T1000 (cell line): ENCODE data around the gene EBF4.
"Not testable (repeated sequence)": the region's sequence is repeated elsewhere in the genome, so short reads cannot be mapped to it uniquely, and the experiment has no call there.

Source experiments
- DNase-seq: peaks from one replicate; lab custom pipeline; 2025; ENCODE audit warnings: mixed read lengths; lab: John Stamatoyannopoulos, UW

EBF4 gene

DNA sequence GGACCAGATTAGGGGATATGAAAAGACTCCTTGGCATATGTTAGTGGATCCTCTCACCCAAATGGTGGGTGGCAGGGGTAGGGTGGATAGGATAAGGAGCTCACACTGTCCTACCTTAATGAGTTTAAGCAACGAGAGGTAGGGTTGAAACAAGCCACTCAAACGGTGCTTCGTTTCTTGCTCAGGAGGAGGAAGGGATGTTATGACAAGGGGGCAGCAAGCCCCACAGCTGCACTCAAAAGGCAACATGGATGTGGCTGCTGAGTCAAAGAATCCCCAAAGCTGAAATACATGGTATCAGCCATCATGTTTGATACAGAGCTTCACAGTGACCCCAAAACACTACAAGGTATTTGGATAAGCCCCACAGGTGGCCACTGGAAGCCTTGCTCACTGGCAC, 20.1 kb upstream of the EBF4 start:
- no peak for DNase-seq

DNA sequence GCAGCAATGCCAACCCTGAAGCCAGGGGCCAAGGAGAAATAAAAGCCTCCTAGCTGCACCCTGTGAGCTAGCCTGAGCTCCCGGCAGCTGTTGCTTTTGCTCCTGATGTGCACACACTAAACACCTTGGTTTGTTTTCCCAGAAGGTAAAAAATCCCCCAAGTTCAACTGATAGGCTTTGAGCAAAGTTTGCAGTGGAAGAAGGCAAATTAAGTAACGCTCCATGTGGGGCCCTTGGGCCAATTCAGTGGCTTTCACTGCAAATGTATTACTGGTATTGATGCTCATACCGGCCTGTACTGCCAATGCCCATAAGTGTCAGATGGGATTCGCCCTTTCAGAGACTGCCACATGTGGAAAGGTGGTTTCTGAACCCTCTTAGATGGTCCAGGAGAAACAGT, 19.1 kb upstream of the EBF4 start:
- DNase-seq, result no peak

DNA sequence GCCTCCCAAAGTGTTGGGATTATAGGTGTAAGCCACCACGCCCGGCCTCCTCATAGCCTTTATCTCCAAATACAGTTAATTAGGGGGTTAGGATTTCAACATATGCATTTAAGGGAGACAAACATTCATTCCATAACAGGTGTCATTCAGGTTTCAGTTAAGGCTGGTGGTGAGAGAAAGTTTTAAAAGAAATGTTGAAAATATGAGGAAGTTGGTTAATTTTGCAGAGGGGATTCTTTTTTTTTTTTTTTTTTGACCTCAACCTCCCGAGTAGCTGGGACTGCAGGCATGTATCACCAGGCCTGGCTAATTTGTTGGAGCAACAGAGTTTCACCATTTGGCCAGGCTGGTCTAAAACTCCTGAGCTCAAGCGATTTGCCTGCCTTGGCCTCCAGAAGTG, 12.5 kb upstream of the EBF4 start:
- DNase-seq, result no peak

DNA sequence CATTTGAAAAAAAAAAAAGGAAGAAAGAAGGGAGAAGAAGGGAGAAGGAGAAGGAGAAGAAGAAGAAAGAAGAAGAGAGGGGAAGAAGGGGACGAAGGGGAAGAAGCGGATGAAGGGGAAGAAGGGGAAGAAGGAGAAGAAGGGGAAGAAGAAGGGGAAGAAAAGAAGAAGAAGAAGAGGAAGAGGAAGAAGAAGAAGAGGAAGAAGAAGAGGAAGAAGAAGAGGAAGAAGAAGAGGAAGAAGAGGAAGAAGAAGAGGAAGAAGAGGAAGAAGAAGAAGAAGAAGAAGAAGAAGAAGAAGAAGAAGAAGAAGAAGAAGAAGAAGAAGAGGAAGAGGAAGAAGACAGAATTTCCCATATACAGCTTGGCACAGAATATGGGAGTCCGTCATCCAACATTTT, 10.5 kb upstream of the EBF4 start:
- DNase-seq, result not testable (repeated sequence)

DNA sequence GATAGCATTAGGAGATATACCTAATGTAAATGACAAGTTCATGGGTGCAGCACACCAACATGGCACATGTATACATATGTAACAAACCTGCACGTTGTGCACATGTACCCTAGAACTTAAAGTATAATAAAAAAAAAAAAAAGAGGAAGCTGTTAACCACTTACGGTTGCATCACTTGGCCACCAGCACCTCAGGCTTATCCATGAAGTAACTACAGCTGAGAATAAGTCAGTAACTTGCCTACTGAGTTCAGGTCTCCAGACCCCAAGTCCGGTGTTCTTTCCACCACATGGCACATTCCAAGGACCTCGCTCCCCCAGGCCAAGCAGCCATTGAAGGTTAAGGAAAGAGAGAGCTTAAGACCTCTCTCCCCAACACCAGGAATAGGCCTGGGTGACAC, 7.8 kb upstream of the EBF4 start:
- not testable (repeated sequence) for DNase-seq

DNA sequence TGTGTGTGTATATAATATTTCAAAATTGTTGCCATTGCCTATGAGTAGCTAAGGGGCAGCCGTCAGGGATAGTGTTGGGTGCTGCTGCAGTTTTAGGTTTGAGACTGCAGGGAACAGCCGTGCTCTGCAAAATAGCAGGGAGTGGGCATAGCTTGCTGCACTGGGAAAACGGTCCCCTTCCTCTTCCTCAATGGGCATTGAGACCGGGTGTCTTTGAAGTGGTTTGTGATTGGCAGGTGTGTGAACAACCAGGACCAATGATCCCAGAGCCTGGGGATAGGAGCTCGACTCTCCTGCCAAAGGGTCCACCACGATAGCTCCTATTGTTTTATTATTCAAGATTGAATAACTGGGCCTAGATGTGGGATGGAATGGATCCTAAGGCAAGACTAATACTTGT, 5.1 kb upstream of the EBF4 start:
- no peak for DNase-seq

DNA sequence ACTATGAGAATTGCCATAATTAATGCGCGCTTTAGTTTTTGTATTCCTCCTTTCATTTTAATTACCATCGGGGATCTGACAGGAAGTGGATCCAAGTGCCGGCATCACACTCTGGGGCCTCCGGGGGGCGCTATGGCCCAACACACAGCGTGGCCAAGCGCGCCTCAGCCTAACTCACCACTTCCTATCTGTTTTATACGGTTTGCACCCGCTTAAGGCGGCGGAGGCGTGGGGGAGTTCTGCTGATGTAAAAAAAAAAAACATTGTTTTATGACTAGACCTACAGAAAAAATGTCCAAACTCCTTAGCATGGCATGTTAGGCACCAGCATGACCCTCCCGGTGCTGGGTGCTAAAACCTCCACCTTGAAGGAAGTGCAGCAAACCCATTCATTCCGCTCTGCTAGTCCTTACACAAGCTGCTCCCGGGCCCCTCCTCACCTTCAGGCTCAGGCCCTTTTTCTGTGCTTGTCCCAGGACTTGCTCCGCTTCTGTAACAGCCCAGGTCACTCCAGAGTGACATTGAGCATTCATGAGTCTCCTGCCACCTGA, 4.5 kb upstream of the EBF4 start:
- no peak for DNase-seq

DNA sequence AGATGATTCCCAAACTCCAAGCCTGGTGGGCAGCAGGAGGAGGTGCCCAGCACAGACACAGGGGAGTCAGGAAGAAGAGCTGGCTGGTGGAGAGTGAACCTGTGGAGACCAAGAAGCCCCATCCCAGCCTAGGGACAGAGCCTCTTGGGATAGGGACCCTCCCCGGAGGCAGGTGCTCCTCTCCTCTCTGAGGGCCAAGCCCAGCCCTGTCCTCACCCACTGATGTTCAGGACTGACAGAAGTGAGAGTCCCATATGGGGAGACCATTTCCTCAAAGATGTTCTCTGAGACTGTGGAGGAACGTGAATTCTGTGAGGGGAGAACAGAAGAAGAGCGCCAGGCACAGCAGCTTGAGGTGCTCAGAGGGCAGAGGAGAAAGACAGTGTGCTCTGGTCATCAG, 2.4 kb upstream of the EBF4 start:
- DNase-seq, result no peak

DNA sequence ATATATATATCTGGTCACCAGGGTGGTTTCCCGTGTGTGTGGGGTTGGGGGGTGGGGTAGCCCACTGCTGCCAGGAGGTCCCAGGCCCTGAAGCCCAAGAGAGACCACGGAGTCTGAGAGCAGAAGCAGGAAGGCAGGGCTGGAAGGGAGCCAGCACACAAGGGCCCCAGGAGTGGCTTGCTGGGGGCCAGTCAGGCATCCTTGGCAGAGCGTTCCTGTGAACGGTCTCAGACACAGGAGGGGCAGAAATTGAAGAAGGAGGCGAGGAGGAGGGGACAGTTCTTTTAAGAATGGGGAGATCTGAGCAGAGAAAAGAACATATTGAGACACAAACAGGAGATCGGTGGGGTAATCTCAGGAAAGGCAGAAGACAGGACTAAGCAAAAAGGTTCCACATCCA, 1.9 kb upstream of the EBF4 start:
- DNase-seq, result no peak

DNA sequence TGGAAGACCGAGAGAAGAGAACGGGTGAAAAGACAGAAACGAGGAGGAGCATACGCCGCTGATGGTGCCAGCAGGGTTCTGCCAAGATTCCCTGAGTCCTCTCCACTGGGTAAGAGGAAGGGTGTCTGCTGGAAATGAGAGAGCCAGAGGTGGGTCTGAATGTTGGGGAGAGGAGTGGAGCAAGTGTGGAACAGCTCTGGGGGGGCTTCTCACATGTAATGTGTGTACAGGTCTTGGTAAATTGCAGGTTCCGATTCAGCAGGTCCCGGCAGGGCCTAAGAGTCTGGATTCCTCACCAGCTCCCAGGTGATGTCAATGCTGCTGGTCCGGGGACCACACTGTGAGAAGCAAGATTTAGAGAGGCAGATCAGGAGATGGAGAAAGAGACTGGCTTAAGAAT, 1.5 kb upstream of the EBF4 start:
- no peak for DNase-seq

DNA sequence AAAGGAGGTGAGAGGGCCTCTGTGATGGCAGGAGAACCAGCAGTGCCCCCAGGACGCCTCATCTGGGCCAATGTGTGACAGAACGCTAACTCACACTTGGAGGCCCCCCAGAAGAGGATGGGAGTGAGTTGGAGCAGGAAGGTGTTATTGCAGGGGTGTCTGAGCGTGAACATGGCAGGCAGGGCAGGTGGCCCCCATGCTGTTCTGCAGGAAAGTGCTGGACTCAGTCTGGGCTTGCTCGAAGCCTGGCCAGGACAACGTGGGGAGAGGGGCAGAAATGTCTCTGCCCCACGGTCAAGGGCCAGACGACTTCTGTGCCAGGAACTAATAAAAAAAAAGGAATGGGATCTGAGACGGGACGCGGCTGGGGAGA, 931 bp upstream of the EBF4 start:
- DNase-seq, result no peak

DNA sequence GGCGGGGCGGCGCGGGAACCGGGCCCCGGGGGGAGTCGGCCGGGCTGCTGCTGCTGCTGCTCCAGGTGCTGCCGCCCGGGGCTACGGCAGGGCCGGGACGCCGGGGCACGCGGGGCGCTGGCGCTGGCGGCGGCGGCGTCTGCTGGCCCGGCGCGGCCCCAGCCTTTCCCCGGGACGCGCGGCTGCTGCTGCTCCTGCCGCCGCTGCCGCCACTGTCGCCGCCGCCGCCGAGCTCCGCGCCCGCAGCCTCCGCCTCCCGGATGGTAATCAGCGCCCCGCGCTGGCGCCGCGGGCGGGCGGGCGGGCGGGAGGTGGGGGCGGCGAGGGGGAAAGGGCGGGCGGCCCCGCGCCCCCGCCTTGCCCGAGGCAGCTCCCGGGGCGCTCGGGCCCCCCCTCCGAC, 306 bp downstream of the EBF4 start:
- no peak for DNase-seq

DNA sequence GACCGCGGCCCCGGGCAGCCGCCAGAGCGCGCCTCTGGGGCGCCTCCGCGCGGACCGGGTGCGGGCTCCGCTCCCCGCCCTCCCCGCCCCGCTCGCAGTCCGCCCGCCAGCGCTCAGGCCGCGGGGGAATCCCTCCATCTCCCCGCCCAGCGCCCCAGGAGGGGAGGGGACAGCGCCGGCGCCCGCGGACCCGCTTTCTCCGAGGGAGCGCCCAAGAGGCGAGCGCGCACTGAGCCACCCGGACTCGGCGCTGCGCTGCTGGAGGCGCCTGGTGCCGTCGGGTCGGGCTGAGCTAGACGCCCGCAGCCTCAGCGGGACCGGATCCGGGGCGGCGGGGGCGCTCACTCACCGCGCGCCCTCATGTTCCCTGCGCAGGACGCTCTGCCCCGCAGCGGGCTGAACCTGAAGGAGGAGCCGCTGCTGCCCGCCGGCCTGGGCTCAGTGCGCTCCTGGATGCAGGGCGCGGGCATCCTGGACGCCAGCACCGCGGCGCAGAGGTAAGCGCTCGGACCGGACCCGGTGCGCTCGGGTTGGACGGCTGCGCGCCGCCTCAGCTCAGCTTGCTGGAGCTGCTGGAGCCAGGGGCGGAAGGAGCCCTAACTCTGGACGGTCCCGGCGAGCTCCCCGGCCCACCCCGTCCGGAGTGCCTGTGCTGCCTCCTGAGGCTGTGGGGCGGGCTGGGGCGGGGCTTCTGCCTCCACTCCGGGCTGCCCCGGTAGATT, 867 bp downstream of the EBF4 start:
- no peak for DNase-seq

DNA sequence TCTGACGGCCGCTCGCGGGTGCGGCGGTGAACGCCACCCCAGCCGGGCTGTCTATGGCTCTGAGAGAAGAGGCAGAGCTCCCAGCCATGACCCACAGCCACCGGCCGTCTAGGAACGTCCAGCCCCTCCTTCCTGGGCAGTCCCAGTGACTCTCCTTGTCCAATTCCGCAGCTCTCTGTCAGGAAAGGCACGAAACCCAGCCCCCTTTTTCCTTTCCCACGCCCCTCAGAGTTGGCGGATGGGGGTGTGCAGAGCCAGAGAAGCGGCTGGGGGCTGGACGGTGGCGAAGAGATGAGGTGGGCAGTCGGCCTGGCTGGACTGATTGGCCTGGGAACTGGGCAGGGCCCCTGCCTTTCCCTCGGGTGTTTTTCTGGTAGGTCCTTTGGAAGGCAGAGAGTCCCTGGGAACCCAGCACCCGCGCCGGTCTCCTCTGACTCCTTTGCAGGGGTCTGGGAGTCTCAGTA, 1.5 kb downstream of the EBF4 start:
- DNase-seq, result no peak

DNA sequence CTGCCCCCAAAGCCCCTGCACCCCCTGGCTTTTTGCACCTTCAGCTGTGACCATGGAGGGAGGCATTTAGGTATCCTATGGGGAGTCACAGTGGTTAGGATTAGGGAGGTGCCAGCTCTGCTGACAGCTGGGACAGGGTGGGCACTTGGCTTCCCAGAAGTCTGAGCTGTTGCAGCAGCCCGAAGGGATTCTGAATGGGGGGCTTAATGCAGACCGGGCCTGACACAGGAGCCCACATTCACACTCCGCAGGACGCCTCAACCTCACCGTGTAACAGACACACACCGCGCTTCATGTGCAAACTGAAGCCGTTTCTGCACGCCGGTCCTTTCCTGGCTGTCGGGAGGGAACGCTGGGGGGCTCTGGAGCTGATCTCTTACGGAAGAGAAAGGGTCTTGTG, 1.9 kb downstream of the EBF4 start:
- no peak for DNase-seq

DNA sequence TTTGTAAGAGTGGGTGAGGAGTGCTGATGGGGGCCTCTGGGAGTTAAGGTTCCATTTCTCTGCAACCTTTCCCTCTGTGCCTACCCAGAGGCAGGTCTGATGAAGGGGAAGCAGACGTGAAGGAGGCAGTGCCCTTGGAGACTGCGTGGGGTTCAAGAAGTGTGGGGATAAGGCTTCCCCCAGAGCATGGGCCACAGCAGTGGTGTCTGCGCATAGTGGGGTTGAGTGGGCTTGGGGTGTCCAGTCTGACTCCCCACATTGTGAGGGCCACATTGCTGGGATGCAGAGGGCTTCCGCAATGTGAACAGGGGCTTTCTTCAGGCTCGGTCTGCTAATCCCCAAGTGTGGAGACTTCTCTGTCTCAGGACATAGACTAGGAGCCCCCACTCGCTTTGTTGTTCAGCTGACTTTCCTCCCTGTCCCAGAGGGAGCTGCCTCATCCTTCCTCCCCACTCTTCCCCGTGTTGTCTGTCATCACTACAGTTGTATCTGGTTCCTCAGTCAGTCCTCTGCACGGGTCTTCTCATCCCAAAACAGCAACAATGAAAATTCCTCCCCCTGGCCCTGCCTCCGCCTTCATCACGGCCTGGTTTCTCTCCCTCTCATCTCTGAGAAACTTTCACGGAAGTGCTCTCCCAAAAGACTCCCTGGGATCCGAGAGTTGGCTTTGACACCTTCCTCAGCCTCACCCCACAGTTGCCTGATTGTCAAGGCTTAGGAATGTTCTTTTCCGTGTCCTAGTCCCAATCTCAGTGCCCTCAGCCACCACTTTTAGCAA, 2.8 kb downstream of the EBF4 start:
- DNase-seq, result no peak

DNA sequence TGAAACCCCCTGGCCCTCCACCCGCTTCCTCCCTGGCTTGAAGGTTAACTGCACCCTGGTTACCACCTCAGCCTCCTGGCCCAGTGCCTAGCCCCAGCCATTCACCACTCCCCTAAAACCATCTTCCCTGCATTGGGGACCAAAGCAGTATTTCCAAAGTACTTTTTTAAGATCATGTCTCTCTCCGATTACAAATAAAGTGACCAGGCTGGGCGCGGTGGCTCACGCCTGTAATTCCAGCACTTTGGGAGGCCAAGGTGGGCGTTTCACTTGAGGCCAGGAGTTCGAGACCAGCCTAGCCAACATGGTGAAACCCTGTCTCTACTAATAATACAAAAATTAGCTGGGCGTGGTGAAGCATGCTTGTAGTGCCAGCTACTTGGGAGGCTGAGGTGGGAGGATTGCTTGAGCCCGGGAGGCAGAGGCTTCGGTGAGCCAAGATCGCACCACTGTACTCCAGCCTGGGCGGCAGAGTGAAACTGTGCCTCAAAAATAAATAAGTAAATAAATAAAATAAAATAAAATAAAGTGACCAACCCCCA, 3.5 kb downstream of the EBF4 start:
- not testable (repeated sequence) for DNase-seq

DNA sequence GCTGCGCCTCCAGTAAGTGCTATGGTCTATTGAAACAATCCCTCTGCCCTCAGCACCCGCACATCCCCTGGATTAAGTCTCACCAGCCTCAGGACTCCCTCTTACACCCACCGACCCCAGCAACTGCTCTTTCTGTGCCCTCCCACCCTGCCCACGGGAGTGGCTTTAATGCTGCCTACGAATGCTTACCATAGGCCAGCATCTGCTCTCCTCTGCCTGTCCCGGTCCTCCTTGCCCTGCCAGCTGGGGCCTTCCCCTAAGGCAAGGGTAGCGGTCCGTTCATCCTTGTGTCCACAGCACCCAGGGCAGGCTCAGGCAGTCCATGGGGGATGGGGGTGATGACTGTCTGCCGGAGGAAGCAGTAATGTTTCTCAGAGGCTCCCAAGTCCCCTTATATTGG, 4.1 kb downstream of the EBF4 start:
- no peak for DNase-seq

DNA sequence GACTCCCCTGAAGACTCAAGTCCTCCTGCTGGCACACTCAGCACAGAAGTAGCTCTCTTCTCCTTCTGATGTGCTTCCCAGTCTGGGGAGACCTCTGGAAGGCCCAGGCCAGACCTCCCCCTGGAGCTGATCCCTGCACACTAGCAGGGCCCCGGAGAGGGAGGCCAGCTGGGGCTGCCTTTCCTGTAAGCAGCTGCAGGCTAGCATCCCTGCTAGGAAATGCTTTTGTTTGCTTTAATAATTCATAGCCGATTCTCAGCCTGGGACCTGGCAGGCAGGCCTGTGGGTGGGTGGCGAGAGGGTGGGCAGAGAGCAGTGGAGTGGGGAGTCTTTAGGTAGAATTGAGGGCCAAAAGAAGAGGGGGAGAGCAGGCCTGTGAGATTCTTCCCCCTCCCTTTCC, 5.2 kb downstream of the EBF4 start:
- no peak for DNase-seq

DNA sequence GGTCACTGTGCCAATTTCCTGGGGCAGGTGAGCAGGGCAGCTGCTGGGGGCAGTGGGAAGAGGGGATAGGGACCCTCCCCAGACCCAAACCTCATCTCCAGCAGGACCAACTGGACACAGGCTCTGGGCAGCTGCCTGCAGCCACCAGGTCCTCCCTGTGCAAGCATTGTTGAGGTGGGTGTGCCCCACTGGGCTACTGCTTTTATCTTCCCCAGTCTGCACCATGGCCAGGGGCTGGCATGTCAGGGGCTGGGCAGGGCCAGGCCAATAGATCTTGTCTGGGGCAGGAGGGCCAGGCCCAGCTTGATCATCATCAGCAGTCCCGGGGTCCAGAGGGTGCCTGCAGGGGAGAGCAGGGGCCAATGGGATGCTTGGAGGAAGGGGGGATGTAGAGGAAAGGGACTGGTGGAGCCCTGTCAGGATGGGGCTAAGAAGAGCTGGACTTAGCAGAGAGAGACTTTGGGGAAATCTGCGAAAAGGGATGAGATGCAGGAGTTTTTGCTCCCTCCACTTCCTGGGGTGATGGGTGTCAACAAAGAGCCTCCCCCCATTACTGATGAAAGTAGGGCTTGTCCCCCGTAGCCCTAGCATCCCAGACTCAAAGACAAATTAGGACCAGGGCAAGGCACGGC, 5.7 kb downstream of the EBF4 start:
- DNase-seq, result no peak

DNA sequence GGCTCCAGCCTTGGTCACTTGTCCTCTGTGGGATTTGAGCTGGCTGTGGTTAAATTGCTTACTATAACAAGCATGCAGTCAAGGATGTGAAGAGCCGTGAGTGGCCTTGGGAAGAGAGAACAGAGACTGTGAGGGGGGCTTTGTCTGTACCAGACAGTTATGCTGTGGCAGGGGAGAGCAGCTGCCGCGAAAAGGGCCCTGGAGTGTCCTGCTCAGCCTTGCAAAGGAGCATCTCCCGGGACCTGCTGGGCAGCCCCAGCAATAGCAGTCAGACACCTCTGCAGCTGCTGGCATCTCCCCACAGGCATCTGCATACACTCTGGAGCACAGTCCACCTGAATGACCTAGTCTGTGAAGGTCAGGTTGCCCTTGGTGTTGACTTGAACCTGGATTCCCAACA, 6.3 kb downstream of the EBF4 start:
- no peak for DNase-seq

DNA sequence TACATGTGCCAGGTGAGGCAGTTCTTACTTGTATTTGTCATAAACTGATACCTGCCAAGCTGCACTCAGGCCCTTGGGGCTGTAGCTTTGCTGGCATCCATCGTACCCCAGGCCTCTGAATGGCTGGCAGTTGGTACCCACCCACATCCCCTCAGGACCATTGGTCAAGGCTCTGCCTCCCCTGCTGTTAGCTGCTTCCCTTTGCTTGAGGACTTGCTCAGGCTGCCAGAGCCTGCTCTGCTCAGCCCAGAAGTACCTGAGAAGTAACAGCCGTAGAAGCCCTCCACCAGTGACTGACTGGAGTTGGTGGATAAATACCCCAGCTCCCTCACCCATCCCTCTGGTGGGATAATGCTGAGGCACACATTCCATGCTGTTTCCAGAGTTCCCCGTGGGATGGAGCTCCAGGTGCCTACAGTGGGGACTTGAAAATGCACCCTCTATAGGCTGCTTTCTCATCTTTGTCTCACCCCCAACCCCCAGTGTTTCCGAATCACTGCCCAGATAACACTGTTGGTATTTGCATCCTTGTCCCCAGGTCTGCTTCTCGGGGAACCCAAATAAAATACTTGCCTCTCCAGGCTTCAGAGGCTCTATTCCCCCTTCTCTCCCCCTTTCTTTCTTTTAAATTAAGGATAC, 7.3 kb downstream of the EBF4 start:
- DNase-seq, result no peak
